HuH-7 (cell line): ENCODE data around the gene NISCH.

ENCODE experiments used
- DNase-seq: peaks from one replicate; pipeline ENCODE4 v3.0.0; 2011; ENCODE audit warnings: low spot score

NISCH gene

GRCh38 chr3:52527732-52528585 is 72.6 kb downstream of the NISCH start:
- DNase-seq, result peak; percentile 0

GRCh38 chr3:52528586-52529375 is 73.4 kb downstream of the NISCH start:
- no peak for DNase-seq

- DNase-seq, result no peak
Observed at GRCh38 chr3:52529376-52530333, 74.3 kb downstream of the NISCH start.

GRCh38 chr3:52530918-52531826 is 75.8 kb downstream of the NISCH start:
- no peak for DNase-seq

GRCh38 chr3:52531860-52532516 is 76.6 kb downstream of the NISCH start:
- no peak for DNase-seq

- DNase-seq, result no peak
Observed at GRCh38 chr3:52532517-52532837, 77.1 kb downstream of the NISCH start.

GRCh38 chr3:52532838-52533622 is 77.6 kb downstream of the NISCH start:
- DNase-seq, result no peak

- DNase-seq, result peak; percentile 71
Observed at GRCh38 chr3:52533623-52534280, 78.3 kb downstream of the NISCH start, which contains the start of gene NT5DC2. Gene NT5DC2, minus strand, starts transcription at chr3:52533857. Its CDS starts 120 bp downstream, at chr3:52533737.

GRCh38 chr3:52534281-52535183 is 79.1 kb downstream of the NISCH start:
- no peak for DNase-seq

GRCh38 chr3:52535411-52536111 is 80.2 kb downstream of the NISCH start:
- no peak for DNase-seq

- DNase-seq, result no peak
Observed at GRCh38 chr3:52536112-52536368, 80.6 kb downstream of the NISCH start.

- DNase-seq, result peak; percentile 84
Observed at GRCh38 chr3:52536369-52537164, 81.2 kb downstream of the NISCH start, which contains the start of gene UQCC5. Gene UQCC5, plus strand, starts transcription at chr3:52536605. Its CDS starts 151 bp downstream, at chr3:52536756.

- no peak for DNase-seq
Observed at GRCh38 chr3:52537165-52537620, 81.8 kb downstream of the NISCH start.

GRCh38 chr3:52537726-52538421 is 82.5 kb downstream of the NISCH start:
- DNase-seq, result no peak

- no peak for DNase-seq
Observed at GRCh38 chr3:52539010-52539653, 83.7 kb downstream of the NISCH start.
